ENCODE data around the gene CD72.
A peak's percentile ranks its signal among the peaks of the same experiment; 100 is the strongest.
"Not testable (repeated sequence)": the region's sequence is repeated elsewhere in the genome, so short reads cannot be mapped to it uniquely, and the experiment has no call there.

CD72 gene

GRCh38 chr9:35616681-35617459, 1.3 kb downstream of the CD72 start:
- peak; percentile 28 to 44 for DNase-seq (ENCODE audit: low read depth in 1 of 2, low spot score in 1 of 2)

DNA sequence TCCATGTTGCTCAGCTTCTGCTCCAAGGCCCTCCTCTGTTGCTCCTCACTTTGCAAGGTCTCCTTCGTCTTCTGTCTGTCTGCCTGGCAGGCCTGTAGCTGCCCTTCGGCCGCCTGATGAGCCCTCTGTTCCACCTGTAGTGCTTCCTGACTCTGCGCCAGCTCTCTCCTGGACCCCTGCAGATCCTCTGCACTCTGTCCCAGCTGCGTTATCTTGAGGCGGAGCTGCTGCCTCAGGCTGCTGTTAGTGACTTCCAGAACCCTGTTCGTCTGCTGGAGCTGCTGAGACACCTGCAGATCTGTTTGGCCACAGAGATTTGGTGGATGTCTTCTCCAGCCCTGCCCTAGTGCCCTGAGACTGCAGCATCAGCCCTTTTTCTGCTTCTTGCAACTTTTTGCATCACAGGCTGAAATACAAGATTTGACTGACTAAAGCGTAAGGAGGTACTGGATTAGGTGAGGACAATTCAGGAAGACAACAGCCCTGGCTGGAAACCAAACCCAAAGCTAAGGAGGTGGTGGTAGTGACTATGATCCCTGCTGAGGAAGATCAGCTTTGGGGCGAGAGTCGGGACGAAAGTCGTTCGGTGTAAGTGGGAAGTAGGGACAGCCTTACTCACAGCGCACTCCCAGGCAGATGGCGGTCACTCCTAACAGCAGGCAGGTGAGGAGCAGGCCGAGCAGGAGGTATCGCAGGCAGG, 2.1 kb downstream of the CD72 start:
- DNase-seq (ENCODE audit: low read depth in 1 of 2, low spot score in 1 of 2): no peak

DNA sequence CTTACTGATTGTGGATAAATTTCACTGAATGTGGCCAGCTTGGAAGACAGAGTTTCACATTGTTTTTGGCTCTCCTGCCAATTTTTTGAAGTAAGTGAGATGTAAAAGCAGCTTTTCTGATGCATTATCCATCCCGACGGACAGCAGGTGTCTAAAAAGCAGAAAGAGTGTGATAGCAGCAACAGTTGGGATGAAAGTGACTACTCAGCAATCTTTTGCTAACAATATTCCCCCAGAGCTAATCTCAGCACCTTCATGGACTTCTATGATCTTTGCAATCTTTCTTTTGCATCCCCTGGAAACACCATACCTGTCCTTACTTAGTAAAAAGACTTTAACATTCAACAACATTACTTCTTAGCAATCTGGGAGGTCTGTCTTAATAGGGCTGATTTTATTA, 5.4 kb downstream of the CD72 start:
- DNase-seq (ENCODE audit: low read depth in 1 of 2, low spot score in 1 of 2): no peak

GRCh38 chr9:35612066-35612465, 6.1 kb downstream of the CD72 start:
- DNase-seq (ENCODE audit: low read depth in 1 of 2, low spot score in 1 of 2): not testable (repeated sequence)

DNA sequence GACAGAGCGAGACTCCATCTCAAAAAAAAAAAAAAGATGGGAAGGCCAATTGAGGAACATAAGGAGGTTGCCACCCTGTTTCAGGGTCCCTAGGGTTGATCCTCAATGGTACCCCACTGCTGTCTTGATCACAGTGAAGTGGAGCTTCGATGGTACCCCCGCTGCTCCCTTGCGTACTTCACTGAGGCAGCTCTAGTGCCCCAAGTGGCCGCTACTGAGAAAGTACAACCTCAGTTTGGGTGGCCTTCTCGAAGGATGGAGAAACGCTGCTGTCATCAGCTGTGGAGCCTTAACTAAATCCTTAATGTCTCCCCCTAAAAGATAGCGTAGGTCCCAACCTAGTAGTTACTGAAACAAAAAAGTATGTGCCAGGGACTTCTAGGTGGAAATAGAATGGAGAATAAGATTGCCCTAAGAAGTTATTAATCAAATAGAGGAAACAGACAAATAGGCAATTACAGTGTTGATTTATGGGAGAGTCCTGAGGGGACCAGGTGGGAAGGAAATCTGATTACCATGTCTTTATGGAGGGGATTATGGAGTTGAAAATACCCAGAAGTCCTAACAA, 6.9 kb downstream of the CD72 start:
- DNase-seq (ENCODE audit: low read depth in 1 of 2, low spot score in 1 of 2): peak in 1 of 2 donors; percentile 43

GRCh38 chr9:35609820-35610163, 8.4 kb downstream of the CD72 start:
- no peak for DNase-seq (ENCODE audit: low read depth in 1 of 2, low spot score in 1 of 2)

DNA sequence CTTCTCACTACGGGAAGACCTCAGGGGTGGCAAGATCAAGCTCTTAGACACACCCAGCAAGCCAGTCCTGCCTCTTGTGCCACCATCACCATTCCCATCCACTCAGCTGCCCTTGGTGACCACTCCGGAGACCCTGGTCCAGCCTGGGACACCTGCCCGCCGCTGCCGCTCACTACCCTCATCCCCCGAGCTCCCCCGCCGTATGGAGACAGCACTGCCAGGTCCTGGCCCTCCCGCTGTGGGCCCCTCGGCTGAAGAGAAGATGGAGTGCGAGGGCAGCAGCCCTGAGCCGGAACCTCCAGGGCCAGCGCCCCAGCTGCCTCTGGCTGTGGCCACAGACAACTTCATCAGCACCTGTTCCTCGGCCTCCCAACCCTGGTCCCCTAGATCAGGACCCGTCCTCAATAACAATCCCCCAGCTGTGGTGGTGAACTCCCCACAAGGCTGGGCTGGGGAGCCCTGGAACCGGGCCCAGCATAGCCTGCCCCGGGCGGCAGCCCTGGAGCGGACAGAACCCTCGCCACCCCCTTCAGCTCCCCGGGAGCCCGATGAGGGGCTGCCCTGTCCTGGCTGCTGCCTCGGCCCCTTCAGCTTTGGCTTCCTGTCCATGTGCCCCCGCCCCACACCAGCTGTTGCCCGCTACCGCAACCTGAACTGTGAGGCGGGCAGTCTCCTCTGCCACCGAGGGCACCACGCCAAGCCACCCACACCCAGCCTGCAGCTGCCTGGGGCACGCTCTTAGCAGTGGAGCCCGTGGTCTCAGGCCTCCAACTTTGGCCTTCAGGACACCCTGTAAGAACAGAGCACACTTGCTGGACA, 9.0 kb downstream of the CD72 start:
- DNase-seq (ENCODE audit: low read depth in 1 of 2, low spot score in 1 of 2): no peak

GRCh38 chr9:35608221-35608620, 10.0 kb downstream of the CD72 start:
- DNase-seq (ENCODE audit: low read depth in 1 of 2, low spot score in 1 of 2): no peak

DNA sequence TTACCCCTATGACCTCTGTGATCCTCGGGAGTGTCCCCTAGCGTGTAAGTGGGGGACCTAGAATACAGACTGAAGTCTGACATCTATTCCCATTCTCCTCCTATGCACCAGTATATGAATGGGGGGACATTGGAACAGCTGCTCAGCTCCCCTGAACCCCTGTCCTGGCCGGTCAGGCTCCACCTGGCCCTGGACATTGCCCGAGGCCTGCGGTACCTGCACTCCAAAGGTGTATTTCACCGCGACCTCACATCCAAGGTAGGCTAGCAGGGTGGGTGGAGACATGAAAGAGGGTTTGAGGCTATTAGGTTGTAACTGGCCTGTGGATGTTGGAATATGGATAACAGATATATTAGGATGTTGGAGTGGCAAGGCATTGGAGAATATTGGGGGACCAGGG, 11.5 kb downstream of the CD72 start:
- DNase-seq (ENCODE audit: low read depth in 1 of 2, low spot score in 1 of 2): no peak

DNA sequence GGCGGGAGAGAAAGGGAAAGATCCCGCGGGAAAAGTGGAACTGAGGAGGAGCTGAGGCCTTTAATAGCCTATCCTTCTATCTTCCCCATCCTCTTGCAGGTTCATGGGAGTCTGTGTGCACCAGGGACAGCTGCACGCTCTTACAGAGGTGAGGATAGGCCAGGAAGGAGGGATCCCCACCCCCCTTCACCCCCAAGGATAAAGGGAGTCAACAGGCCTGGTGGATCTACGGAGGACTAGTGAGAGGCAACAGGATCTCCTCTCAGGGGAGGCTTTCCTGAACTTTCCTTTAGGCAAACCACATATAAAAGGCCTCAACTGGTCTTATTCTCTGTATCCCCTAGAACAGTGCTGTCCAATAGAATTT, 12.1 kb downstream of the CD72 start:
- DNase-seq (ENCODE audit: low read depth in 1 of 2, low spot score in 1 of 2): no peak

GRCh38 chr9:35605351-35606137, 12.7 kb downstream of the CD72 start:
- no peak for DNase-seq (ENCODE audit: low read depth in 1 of 2, low spot score in 1 of 2)

GRCh38 chr9:35604578-35605350, 13.4 kb downstream of the CD72 start, which contains the start of gene TESK1:
Gene TESK1 (plus strand): TSS chr9:35605262. CDS start chr9:35605620, 358 bp downstream.
- DNase-seq (ENCODE audit: low read depth in 1 of 2, low spot score in 1 of 2): peak; percentile 65 to 70

GRCh38 chr9:35603986-35604577, 14.1 kb downstream of the CD72 start:
- peak; percentile 96 to 99 for DNase-seq (ENCODE audit: low read depth in 1 of 2, low spot score in 1 of 2)

- peak in 1 of 2 donors; percentile 9 for DNase-seq (ENCODE audit: low read depth in 1 of 2, low spot score in 1 of 2)
Observed at GRCh38 chr9:35603506-35603985, 14.7 kb downstream of the CD72 start.

- no peak for DNase-seq (ENCODE audit: low read depth in 1 of 2, low spot score in 1 of 2)
Observed at GRCh38 chr9:35599763-35600604, 18.2 kb downstream of the CD72 start.

- no peak for DNase-seq (ENCODE audit: low read depth in 1 of 2, low spot score in 1 of 2)
Observed at GRCh38 chr9:35598866-35599590, 19.2 kb downstream of the CD72 start.

DNA sequence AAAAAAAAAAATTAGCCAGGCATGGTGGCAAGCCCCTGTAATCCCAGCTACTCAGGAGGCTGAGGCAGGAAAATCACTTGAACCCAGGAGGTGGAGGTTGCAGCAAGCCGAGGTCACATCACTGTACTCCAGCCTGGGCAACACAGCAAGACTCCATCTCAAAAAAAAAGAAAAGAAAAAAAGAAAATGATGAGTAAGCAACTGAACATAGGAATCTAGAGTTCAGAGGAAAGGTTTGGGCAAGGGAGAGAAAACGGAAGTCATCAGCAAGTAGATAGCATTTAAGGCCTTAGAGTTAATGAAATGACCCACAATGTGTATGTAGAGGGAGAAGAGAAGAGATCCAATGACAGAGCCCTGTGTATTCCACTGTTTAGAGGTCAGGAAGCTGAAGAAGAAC, 21.3 kb downstream of the CD72 start:
- not testable (repeated sequence) for DNase-seq (ENCODE audit: low read depth in 1 of 2, low spot score in 1 of 2)

DNA sequence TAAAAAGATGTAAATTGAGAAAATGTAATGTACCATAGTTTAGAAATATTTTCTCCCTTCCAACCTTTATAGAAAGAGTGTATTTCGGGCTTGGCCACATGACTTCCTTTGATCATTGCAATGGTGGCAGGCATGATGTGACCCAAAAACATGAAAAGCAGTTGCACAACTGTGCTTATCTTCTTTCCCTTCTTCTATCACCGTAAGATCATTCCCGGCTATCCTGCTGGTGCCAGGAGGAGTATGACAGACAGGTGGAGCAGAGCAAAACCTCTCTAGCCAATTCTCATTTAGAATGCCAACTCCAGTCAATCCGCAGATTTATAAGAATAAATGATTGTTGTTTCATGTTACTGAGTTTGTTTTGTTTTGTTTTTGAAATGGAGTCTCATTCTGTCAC, 23.7 kb downstream of the CD72 start:
- DNase-seq (ENCODE audit: low read depth in 1 of 2, low spot score in 1 of 2): no peak

All from activated CD4-positive, alpha-beta T cell treated with anti-CD3 and anti-CD28 coated beads, Interleukin-2, amount 50 U/mL, for 24 hours (primary cell).